Measurements from ENCODE around the gene KCNA5.

DNA sequence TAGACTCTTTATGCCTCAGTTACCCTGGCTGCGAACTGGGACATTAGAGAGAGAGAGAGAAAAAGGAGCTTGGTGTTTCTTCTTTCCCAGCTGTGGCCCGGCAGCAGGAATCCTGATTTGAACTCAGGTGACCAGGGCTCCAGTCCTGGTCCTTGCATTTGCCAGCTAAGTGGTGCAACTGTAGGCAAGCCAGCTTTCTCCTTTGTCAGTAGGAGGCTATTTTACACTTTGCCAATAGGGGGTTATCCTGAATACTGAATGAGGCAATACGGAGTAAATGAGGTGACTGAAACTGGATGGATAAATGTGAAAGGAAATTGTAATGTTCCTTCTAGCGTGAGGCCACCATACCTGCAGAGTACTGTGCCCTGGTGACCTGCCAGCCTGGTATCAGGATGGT, 27.8 kb downstream of the KCNA5 start:
- TF ChIP-seq POLR2A (IDR thresholded peaks at IDR 0.05), result no peak
- no peak for TF ChIP-seq CTCF (IDR thresholded peaks at IDR 0.05)
- no peak for TF ChIP-seq POLR2AphosphoS5 (IDR thresholded peaks at IDR 0.05)
